ENCODE results near the gene PRXL2A. TPM values are rescaled to one million over a fixed set of nuclear protein-coding genes. Genes with fewer than 3 reads are reported as not detected.
"Not testable (repeated sequence)": the region's sequence is repeated elsewhere in the genome, so short reads cannot be mapped to it uniquely, and the experiment has no call there.

PRXL2A gene, protein sequence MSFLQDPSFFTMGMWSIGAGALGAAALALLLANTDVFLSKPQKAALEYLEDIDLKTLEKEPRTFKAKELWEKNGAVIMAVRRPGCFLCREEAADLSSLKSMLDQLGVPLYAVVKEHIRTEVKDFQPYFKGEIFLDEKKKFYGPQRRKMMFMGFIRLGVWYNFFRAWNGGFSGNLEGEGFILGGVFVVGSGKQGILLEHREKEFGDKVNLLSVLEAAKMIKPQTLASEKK
- 197 and 204 TPM in 2 replicates for total RNA-seq

DNA sequence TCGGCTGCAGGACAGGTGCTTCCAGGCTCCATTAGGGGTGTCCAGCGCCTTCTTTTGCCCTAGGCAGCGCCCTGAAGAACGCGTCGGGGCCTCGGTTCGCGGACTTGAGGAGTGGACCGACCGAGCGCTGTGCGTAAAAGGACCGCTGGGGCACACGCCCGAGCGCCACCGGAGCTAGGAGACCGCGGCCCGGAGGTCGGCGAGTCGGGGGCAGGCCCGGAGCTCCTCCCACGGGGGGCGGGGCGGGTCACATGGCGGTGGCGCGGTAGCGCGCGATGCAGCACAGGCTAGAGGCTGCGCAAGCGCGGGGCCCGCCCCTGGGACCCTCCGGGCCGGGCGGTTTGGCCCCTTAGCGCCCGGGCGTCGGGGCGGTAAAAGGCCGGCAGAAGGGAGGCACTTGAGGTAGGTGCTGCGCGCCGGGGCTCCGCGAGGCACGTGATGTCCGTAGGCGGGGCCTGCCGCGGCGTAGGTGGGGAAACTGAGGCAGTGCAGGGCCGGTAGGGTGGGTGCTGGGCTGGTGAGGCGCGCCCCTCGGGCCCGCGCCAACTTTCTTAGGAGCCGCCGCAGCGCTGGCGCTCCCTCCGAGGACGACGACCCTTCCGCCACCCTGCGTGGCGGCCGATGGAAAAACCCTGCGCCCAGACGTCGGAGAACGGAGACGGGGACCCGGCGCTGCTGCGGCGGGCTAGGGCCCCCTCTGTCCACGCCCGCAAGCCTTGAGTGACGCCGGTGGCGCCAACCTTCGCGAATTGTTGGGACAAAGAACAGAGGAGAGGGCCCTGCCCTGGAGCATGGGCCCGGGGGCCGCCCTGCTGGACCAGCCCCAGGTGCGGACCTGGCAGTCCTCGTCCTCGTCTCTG lies at the start of gene PRXL2A:
PRXL2A (plus strand) TSS at position 310 of the 860 bp plus-strand sequence. CDS start 11,917 bp downstream, outside the sequence.
- DNase-seq (ENCODE audit: extremely low read depth, low read depth, low spot score) = no peak

DNA sequence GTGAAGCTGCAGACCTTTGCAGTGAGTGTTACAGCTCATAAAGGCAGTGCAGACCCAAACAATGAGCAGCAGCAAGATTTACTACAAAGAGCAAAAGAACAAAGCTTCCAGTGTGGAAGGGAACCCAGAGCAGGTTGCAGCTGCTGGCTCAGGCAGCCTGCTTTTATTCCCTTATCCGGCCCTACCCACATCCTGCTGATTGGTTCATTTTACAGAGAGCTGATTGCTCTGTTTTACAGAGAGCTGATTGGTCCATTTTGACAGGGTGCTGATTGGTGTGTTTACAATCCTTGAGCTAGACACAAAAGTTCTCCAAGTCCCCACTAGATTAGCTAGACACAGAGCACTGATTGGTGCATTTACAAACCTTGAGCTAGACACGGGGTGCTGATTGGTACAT lies 49.4 kb upstream of the PRXL2A start:
- not testable (repeated sequence) for DNase-seq (ENCODE audit: extremely low read depth, low read depth, low spot score)

DNA sequence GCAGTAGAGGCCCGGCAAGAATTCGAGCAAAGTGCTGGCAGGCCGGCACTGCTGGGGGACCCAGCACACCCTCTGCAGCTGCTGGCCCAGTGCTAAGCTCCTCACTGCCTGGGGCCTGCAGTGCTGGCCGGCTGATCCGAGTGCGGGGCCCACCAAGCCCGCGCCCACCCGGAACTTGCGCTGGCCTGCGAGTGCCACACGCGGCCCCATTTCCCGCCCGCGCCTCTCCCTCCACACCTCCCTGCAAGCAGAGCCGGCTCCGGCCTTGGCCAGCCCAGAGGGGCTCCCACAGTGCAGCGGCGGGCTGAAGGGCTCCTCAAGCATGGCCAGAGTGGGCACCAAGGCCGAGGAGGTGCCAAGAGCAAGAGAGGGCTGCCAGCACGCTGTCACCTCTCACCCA lies 48.7 kb upstream of the PRXL2A start:
- no peak for DNase-seq (ENCODE audit: extremely low read depth, low read depth, low spot score)

DNA sequence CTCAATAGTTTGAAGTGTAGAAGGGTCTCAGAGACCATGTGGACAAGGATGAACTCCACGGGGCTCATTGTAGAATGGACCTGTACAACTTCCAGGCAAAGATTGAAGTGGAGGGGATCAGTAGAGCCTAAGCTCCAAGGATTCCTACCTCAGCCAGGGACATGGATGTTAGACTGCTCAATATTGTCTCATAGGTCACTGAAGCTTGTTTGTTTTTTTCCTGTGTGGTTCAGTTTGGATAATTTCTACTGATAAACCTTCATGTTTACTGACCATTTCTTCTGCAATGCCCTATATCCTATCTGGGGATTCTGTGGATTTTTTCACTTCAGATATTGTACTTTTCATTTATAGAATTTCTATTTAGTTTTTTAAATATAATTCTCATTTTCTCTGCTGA lies 42.8 kb upstream of the PRXL2A start:
- no peak for DNase-seq (ENCODE audit: extremely low read depth, low read depth, low spot score)

DNA sequence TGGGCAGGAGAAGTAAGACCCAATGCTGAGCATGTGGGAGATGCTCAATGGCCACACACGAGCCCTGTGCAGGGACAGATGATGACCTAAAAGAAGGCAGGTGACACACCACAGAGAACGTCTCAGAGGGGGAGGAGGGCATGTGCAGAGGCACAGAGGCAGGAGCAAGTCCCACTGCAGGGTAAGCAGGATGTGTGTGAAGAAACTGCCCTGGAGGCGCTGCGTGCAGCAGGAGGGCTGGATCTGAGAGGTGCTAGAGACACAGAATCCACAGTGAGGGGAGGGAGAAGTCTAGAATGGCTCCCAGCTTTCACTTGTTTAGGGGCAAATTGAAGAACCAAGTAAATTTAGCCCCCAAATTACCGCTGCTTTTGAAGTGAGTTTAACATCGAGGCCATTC lies 36.9 kb upstream of the PRXL2A start:
- DNase-seq (ENCODE audit: extremely low read depth, low read depth, low spot score) = no peak

DNA sequence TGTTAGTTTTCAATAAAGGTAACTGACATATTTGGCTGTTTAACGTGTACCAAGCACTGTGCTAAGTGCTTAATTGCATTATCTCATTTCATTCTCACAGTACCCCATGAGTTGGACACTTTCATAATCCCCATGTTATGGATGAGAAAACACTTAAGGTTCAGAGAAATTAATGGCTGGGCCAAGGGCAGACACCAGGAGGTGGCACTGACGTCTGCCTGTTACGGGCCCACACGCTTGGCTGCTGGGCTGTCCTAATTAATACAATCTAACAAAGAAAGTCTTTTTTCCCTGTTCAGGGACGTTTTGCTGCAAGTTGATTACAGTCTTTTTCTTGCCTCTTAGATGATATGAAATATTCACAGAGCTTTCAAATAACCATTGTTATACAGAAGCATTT lies 35.7 kb upstream of the PRXL2A start:
- DNase-seq (ENCODE audit: extremely low read depth, low read depth, low spot score) = no peak

DNA sequence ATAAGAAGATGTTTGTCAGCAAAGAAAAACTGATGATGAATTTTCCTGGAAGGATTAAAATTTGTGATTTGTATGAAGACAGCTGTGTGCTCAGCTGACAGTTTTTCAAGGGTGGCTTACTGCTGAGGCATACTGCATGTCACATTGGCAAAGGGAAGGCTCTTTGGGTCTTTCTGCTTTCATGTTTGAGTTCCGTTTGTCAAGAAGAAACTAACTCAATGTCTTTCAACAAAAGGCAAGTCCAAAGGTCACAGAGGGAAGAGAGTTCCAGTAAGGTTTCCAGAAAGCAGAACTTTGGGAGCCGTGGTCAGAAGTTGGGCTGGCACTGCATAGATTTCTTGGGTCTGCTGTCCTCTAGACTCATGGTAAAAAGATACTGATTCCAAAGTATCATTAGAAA lies 34.8 kb upstream of the PRXL2A start:
- no peak for DNase-seq (ENCODE audit: extremely low read depth, low read depth, low spot score)

DNA sequence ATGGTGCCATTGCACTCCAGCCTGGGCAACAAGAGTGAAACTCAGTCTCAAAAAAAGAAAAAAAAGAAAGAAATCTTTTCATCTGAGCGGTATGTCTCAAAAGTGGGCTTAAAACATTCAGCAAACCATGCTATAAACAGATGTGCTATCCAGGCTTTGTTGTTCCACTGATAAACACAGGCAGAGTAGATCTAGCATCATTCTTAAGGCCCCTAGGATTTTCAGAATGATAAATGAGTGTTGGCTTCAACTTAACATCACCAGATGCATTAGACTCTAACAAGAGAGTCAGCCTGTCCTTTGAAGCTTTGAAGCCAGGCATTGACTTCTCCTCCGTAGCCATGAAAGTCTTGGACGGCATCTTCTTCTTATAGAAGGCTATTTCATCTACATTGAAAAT lies 28.6 kb upstream of the PRXL2A start:
- no peak for DNase-seq (ENCODE audit: extremely low read depth, low read depth, low spot score)

DNA sequence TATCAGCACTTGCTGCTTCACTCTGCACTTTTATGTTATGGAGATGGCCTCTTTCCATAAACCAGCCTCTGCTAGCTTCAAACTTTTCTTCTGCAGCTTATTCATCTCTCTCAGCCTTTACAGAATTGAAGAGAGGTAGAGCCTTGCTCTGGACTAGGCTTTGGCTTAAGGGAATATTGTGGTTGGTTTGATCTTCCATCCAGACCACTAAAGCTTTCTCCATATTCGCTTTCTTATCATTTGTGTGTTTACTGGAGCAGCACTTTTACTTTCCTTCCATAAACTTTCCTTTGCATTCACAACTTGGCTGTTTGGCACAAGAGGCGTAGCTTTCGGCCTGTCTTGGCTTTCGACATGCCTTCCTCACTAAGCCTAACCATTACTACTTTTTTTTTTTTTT lies 28.2 kb upstream of the PRXL2A start:
- DNase-seq (ENCODE audit: extremely low read depth, low read depth, low spot score) = no peak

DNA sequence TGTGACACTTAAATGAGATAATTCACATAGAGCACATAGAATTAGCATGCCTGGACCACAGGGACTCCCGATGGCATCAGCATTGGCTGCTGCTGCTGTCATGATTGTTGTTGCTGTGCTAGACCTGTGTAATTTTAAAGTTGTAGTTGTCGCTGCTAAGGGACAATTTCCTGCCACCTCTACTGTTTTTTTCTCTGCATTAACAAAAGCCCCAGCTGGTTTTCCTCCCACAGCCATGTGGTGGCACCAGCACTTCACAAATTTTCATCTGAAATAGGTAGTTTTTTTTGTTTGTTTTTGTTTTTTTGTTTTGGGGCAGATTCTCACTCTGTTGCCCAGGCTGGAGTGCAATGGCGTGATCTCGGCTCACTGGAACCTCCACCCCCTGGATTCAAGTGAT lies 25.4 kb upstream of the PRXL2A start:
- no peak for DNase-seq (ENCODE audit: extremely low read depth, low read depth, low spot score)

DNA sequence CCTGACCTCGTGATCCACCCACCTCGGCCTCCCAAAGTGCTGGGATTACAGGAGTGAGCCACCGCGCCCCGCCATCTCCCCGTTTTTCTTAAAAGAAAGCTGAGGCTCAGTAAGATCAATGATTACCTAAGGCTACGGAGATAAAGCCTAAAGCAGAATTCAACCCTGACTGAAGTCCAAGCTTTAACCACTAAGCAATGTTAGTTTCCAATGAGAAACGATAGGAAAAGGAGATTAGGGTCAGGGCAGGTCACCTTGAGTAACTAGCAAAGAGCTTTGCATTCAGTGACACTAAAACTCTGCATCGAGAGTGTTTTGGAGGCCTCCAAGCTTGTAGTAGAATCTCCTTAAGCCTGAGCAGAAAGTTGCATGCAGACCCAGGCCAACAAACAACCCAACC lies 17.6 kb upstream of the PRXL2A start:
- no peak for DNase-seq (ENCODE audit: extremely low read depth, low read depth, low spot score)

DNA sequence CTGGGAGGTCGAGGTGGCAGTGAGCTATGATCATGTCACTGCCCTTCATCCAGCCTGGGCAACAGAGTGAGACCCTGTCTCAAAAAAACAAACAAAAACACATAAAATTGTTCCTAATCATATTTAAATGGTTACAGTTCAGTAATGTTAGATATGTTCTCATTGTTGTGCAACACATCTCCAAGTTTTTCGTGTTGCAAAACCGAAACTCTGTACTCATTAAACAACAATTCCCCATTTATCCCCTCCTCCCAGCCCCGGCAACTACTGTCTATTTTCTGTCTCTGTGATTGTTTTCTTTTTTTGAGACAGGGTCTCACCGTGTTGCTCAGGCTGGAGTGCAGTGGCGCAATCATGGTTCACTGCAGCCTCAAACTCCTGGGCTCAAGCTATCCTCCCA lies 16.1 kb upstream of the PRXL2A start:
- no peak for DNase-seq (ENCODE audit: extremely low read depth, low read depth, low spot score)

DNA sequence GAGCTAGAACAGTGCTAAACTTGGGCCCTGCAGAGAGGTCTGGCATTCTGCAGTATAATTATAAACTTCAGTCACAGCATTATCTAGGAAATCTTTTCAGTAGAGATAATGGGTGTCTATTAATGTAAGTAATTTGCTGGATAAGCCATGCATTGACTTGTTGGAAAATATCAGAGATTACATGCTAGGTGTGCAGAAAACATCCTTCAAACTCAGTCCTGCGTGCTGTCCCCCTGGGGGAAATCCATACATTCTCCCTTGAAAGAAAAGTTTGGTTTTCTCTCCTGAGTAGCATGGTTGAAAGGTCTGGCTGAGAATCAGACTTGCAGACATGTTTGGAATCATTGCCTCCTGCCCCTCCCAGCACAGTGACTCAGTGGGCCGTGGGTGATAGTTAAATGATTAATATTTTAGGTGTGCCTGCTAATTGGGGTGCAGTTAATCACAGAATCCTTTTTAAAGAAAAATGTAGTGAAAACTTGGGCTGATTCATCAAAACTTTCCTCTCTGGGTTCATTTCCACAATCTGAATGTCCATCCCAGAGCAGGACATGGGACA lies 13.9 kb upstream of the PRXL2A start:
- DNase-seq (ENCODE audit: extremely low read depth, low read depth, low spot score) = no peak

DNA sequence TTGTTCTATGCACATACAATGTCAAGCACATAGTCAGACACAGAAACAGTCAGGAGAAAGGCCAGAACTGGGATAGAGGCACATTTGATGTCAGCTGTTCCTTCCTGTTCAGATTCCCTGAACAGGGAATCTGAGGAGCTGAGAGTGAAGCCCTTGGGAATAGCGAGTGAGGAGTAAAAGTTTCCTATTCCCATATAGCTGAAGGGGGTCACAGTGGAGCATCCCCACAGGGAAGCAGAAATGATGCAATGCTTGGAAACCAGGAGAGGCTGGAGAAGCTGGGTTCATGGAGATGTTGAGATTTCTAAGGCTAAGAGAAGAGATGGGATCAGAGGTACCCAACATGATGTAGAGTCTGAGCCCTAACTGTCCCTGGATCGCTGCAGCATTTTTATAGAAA lies 11.3 kb upstream of the PRXL2A start:
- DNase-seq (ENCODE audit: extremely low read depth, low read depth, low spot score) = no peak

DNA sequence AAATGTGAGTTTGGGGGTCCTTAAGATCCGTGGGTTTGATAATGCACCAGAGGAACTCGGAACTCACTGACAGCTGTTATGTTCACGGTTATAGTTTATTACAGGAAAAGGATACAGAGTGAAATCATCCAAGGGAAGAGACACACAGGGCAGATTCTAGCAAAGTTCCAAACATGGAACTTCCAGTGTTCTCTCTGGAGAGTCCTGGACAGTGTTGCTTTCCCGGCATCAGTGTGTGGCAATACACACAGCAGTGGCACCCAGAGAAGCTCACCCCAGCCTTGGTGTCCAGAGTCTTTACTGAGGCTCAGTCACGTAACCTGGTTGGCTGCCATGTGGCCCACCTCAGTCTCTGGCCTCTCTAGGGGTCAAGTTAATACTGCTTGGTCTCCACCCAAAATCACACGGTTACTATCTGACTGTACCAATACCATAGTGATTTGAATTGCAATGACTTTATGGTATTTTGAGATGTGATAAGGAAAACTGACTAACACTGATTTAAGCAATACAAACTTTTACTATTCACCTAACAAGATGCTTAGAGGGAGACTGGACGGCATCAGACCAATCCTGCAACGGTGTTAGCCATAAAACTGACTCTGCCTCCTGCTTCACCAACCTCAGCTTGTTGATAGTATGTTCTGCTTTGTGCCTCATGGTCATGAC lies 8.1 kb upstream of the PRXL2A start:
- no peak for DNase-seq (ENCODE audit: extremely low read depth, low read depth, low spot score)

DNA sequence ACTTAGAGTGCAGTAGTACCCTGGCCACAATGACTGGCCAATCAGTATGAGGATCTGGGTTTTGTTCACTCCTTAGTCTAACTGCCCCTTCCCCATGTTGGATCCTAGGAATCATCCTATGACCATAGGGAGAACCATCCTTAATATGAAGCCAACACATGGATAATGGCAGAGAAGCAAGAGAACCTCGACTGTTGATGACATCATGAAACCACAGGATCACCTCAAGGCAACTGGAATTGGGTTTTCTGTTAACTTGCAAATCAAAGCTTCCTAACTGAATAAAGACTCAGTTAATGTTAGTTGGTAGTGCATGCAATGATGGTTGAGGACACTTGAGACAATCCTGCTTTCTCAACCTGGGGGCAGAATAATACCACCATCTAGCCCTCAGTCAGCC lies 3.3 kb upstream of the PRXL2A start:
- DNase-seq (ENCODE audit: extremely low read depth, low read depth, low spot score) = no peak

DNA sequence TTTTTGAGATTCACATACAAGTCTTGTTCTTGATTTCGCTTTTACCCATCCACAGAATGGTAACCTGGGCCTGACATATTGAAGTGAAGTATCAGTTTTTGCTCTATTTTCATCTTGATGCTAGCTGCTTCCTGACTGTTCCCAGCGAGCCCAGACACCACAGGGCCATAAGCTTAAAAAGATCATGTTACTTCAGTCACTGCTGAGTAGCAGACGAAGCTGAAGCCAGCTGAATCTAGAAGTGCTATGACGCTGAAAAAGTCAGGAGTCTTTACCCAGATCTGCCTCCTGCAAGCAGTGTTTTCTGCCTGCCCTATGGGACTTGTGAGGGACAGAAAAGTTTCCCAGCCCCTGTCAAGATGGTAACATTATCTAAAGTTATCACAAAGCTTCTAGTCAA lies 2.7 kb upstream of the PRXL2A start:
- DNase-seq (ENCODE audit: extremely low read depth, low read depth, low spot score) = no peak

DNA sequence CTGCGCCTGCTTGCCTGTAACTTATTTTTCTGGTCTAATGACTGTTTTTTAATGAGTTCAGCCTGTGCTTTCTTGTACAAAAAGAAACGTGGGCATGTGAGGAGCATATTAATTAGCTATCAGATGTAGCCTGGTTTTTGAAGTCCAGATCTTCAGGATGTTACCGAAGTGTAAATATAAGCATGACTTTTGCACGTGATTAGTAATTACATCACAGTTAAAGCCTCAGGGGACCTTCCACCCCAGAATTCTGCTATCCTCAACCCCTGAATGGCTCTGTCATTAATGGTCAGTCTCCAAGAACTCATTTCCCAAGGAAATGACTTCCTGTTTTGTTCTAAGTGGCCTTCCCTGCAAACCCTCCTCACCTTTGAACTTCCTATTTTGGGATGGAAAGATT lies 2.1 kb upstream of the PRXL2A start:
- DNase-seq (ENCODE audit: extremely low read depth, low read depth, low spot score) = no peak

DNA sequence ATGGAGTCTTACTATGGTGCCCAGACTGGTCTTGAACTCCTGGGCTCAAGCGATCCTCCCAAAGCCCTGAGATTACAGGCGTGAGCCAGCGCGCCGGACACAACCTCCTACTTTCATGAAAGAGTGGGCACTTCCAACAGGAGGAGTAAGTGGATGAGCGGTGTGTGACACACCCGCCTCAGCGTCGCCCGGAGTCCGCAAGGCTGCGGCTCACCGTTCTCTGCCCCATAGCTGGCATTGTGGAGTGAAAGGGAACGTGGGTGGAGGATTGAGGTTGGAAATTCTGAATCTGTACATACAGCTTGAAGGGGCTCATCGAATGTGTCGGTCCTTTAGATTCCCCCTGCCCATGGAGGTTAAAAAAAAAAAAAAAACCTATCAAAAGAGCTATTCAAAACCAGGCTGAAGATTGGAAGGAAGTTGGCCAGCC lies 524 bp upstream of the PRXL2A start:
- DNase-seq (ENCODE audit: extremely low read depth, low read depth, low spot score) = no peak

DNA sequence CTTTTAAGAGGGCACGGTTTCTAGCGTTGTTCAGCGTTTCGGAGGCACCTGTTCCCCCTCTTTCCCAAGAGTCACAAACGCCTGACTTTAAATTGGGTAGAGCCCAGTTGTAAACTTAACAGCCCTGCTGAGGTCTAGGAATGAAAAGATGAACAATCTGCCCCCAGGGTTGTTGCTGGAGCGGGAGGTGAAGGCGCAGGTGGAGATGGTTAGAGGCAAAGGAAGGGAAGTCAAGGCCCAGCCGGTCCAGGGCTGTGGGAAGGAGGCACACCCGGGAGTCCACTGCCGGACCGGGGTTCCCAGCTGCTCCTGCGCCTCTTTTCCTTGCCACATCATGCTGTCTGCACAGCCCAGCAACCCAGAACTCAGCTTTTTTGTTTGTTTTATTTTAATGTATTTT lies 770 bp downstream of the PRXL2A start:
- DNase-seq (ENCODE audit: extremely low read depth, low read depth, low spot score) = no peak

DNA sequence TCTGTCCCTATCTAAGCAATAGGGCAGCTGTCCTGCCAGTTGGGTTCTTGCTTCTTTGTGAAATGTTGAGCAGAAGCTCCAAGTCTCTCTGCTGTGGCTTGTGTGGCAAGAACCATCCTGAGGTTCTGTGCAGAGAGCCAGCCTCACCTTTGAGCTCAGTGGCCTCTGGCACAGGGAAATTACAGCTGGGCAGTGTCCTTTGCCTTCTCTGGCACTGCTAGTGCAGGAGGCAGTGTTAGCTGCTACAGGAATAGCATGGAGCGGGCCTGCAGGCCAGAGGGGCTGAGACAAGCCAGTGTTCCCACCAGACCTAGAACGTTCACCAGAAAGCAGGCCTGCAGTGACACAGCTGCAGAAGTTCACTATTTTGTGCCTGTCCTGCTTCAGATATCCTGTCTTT lies 1.8 kb downstream of the PRXL2A start:
- DNase-seq (ENCODE audit: extremely low read depth, low read depth, low spot score) = no peak

Measured in glomerular endothelial cell (primary cell).